GM19463 (cell line): Measurements from ENCODE around the gene SPINK4.

Source experiments
- ATAC-seq: cut with Tn5 transposase; IDR thresholded peaks from one replicate; pipeline ENCODE4 v1.9.1; 2021; ENCODE audit warnings: mild to moderate bottlenecking, moderate library complexity; ENCODE audit not compliant: unreplicated experiment

SPINK4 gene

GRCh38 chr9:33256236-33256635, 16.3 kb downstream of the SPINK4 start:
- no peak for ATAC-seq

- ATAC-seq, result no peak
These were observed 17.3 kb downstream of the SPINK4 start for GRCh38 chr9:33257276-33257675.

GRCh38 chr9:33260372-33260771, 20.4 kb downstream of the SPINK4 start:
- ATAC-seq, result no peak

GRCh38 chr9:33263131-33264002, 23.4 kb downstream of the SPINK4 start:
- ATAC-seq, result no peak

GRCh38 chr9:33264003-33264472, 24.1 kb downstream of the SPINK4 start:
- peak; percentile 28 for ATAC-seq

- peak; percentile 84 for ATAC-seq
These were observed 24.7 kb downstream of the SPINK4 start, which contains the start of the genes BAG1 and CHMP5 for GRCh38 chr9:33264473-33265177. BAG1 (minus strand) TSS chr9:33264708. CHMP5 (plus strand) TSS chr9:33265049; CDS start chr9:33265079, 30 bp downstream.

GRCh38 chr9:33265211-33265865, 25.4 kb downstream of the SPINK4 start:
- ATAC-seq, result no peak

GRCh38 chr9:33267151-33267767, 27.3 kb downstream of the SPINK4 start:
- no peak for ATAC-seq

GRCh38 chr9:33270146-33270545, 30.2 kb downstream of the SPINK4 start:
- ATAC-seq, result no peak

- no peak for ATAC-seq
These were observed 32.1 kb downstream of the SPINK4 start for GRCh38 chr9:33272061-33272460.

GRCh38 chr9:33273266-33273971, 33.5 kb downstream of the SPINK4 start:
- no peak for ATAC-seq

GRCh38 chr9:33273972-33274328, 34.0 kb downstream of the SPINK4 start:
- ATAC-seq, result no peak

- no peak for ATAC-seq
These were observed 37.5 kb downstream of the SPINK4 start for GRCh38 chr9:33277484-33277883.

GRCh38 chr9:33285502-33285901, 45.5 kb downstream of the SPINK4 start:
- ATAC-seq, result no peak

GRCh38 chr9:33287087-33287490, 47.1 kb downstream of the SPINK4 start:
- ATAC-seq, result no peak

- no peak for ATAC-seq
These were observed 48.3 kb downstream of the SPINK4 start for GRCh38 chr9:33288235-33288634.

- no peak for ATAC-seq
These were observed 49.0 kb downstream of the SPINK4 start for GRCh38 chr9:33288828-33289483.

- ATAC-seq, result no peak
These were observed 49.5 kb downstream of the SPINK4 start for GRCh38 chr9:33289496-33289895.

- peak; percentile 26 for ATAC-seq
These were observed 49.9 kb downstream of the SPINK4 start for GRCh38 chr9:33289936-33290246.
